NCI-H1436 treated with DMSO at 0.1 percent for 48 hours (cell line): ENCODE data around the gene IKZF4.

Experiments
- DNase-seq: peaks from one replicate; lab custom pipeline; 2025; lab: John Stamatoyannopoulos, UW

Gene IKZF4

DNA sequence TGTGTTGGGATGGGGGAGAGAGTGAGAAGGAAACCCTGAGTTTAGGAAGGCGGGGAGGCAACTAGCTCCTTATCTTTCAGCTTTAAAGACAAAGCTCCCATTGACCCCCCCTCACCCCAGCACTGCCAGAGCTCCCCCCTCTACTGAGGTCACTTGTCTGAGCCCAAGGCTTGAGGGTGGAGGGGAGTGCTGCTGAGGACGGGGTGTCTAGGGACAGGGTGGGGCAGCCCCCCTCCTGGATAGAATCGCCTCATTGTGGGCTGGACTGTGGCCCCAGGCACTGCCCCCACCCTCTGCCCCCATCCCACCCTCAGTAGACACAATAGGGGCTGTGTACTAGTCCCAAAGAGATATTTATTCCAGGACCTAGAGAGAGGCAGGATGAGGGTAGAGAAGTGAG, 62.1 kb downstream of the IKZF4 start:
- no peak for DNase-seq

DNA sequence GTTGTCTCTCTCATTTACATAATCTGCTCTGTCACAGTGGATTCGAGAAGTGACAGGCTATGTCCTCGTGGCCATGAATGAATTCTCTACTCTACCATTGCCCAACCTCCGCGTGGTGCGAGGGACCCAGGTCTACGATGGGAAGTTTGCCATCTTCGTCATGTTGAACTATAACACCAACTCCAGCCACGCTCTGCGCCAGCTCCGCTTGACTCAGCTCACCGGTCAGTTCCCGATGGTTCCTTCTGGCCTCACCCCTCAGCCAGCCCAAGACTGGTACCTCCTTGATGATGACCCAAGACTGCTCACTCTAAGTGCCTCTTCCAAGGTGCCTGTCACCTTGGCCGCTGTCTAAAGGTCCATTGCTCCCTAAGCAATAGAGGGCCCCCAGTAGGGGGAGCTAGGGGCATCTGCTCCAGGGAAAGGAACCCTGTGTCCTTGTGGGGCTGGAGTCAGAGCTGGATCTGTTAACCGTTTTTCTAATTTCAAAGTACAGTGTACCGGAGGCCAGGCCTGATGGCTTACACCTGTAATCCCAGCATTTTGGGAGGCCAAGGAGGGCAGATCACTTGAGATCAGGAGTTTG, 64.2 kb downstream of the IKZF4 start:
- no peak for DNase-seq

DNA sequence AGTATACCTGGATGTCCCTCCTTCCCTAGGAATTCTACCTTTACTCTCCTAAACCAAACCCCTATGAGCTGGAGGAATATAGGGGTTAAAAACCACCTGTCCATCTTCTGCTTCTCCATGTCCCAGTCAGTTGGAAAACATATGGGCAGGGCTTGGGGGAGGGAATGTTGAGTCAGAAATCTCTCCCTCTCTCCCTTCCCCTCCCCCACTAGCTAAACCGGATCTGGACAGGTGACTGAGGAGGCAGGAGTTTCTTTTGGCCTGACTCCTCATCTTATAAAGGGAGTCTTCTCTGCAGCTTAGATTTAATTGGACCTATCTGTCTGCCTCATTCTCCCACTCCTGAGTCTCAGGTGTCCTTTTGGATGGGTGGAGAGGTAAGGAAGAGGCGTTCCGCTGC, 65.3 kb downstream of the IKZF4 start:
- no peak for DNase-seq

DNA sequence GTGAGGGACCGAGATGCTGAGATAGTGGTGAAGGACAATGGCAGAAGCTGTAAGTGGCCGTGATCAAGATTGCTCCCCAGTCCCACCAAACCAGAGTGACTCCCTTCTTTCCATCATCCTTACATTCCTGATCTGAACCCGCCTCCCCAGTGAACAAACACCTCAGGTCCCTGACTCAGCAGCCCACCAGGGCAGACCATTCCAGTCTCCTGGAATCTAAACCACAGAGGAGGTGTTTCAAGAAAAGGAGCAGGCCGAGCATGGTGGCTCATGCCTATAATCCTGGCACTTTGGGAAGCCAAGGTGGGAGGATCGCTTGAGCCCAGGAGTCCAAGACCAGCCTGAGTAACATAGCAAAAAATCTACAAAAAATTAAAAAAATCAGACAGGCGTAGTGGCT, 65.8 kb downstream of the IKZF4 start:
- DNase-seq: no peak

DNA sequence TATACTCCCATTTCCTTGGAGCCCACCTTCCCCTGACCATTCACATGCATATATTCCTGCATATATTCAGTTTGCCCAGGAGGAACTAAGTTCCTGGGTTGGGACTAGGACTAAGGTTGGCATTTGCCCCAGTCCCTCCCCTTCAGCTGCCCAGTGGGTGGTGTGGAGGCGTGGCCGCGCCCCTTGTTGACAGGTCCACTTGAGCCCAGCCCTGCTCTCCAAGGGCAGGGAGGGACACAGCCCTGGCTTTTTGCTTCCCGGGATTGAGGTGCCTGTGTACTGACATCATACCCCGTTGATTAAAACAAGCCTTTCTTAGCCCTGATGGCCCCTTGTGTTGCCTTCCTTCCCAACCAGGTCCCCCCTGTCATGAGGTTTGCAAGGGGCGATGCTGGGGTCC, 66.4 kb downstream of the IKZF4 start:
- DNase-seq: no peak
